Immature natural killer cell (primary cell): ENCODE measurements around the gene UCK1. TPM values are rescaled to one million over a fixed set of nuclear protein-coding genes. Genes with fewer than 3 reads are reported as not detected.
"Not testable (repeated sequence)": the region's sequence is repeated elsewhere in the genome, so short reads cannot be mapped to it uniquely, and the experiment has no call there.

Source experiments
- DNase-seq, 3 donors: peaks; one replicate each; pipeline ENCODE4 v3.0.0; 2022; ENCODE audit warnings: mixed read lengths in 1 of 3
- H3K27ac Mint-ChIP-seq, 6 donors: one replicate each; pipeline ENCODE4 v1.8.0; 2020; ENCODE audit warnings: mixed read lengths in 6 of 6, mild to moderate bottlenecking in 5 of 6, inconsistent platforms in 4 of 6, moderate library complexity in 3 of 6
- H3K27me3 Mint-ChIP-seq, 3 donors: one replicate each; pipeline ENCODE4 v1.8.0; 2020 to 2021; ENCODE audit warnings: low read depth in 3 of 3, mild to moderate bottlenecking in 3 of 3, mixed read lengths in 3 of 3, moderate library complexity in 3 of 3, inconsistent platforms in 1 of 3
- H3K36me3 Mint-ChIP-seq, 3 donors: one replicate each; pipeline ENCODE4 v1.8.0; 2020; ENCODE audit warnings: mixed read lengths in 3 of 3, inconsistent platforms in 2 of 3, mild to moderate bottlenecking in 2 of 3
- H3K4me1 Mint-ChIP-seq, 2 donors: one replicate each; pipeline ENCODE4 v1.8.0; 2020; ENCODE audit warnings: inconsistent platforms in 2 of 2, mild to moderate bottlenecking in 2 of 2, mixed read lengths in 2 of 2, moderate library complexity in 1 of 2
- H3K4me3 Mint-ChIP-seq, 5 donors: one replicate each; pipeline ENCODE4 v1.8.0; 2020; ENCODE audit warnings: mild to moderate bottlenecking in 5 of 5, mixed read lengths in 5 of 5, inconsistent platforms in 3 of 5, moderate library complexity in 3 of 5
- H3K9me3 Mint-ChIP-seq, 6 donors: one replicate each; pipeline ENCODE4 v1.8.0; 2020; ENCODE audit warnings: mild to moderate bottlenecking in 6 of 6, mixed read lengths in 6 of 6, inconsistent platforms in 4 of 6, moderate library complexity in 3 of 6
- polyA plus RNA-seq, 3 donors: library from polyadenylated mRNA; unstranded; fragments of 300-500 nt; fragmentation: Illumina TruSeq; gene quantifications; one replicate each; pipeline ENCODE4 v1.2.3, GENCODE V29; 2021

Gene UCK1
- polyA plus RNA-seq, 3 donors from 2014 or later, result 27.3 to 34.7 (median 33.7) TPM

- no peak for DNase-seq
- H3K27ac Mint-ChIP-seq, result peak overlapping the region in 1 of 6 donors; percentile 43
Measured at GRCh38 chr9:131523451-131524435, 7.3 kb downstream of the UCK1 start.

DNA sequence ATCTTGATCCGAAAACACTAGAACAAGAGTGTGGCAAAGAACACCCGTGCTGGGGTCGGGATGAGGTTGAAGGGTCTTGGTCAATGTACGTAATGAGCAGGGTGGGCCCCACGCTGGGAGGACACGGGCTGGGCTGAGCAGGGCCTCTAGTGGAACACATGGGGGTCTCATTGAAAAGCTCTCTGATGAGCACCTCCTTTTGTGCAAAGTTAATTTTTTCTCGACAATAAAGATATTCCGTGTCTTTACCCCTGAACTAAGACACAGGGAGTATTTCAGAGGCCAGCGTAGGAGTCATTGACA, 8.0 kb downstream of the UCK1 start:
- Mint-ChIP-seq H3K27me3 (peaks cover 0 to 6% (median 4%) of the 10 kb centered on the region in 3 donors), H3K4me3 (no peak overlapping the region), H3K4me1 (peaks cover 0 to under 1% of the 10 kb centered on the region in 2 donors), H3K36me3 (peaks cover 6 to 40% (median 17%) of the 10 kb centered on the region in 3 donors), H3K9me3 (no peaks in the 10 kb centered on the region), H3K27ac (peak overlapping the region in 1 of 6 donors; percentile 22)
- no peak for DNase-seq

More at GRCh38 chr9:131523451-131524435, 7.3 kb downstream of the UCK1 start:
- H3K27me3 Mint-ChIP-seq, result peaks cover 0 to 6% (median 4%) of the 10 kb centered on the region in 3 donors
- H3K36me3 Mint-ChIP-seq, result peaks cover 11 to 38% (median 17%) of the 10 kb centered on the region in 3 donors
- no peak overlapping the region for H3K4me3 Mint-ChIP-seq
- H3K9me3 Mint-ChIP-seq, result no peaks in the 10 kb centered on the region
- H3K4me1 Mint-ChIP-seq, result peaks cover 0 to 4% of the 10 kb centered on the region in 2 donors

GRCh38 chr9:131522257-131523085, 8.6 kb downstream of the UCK1 start:
- DNase-seq, result no peak
- H3K27ac Mint-ChIP-seq, result peak overlapping the region in 1 of 6 donors; percentile 12
- H3K36me3 Mint-ChIP-seq, result peaks cover 8 to 44% (median 23%) of the 10 kb centered on the region in 3 donors
- peaks cover 0 to 7% (median 4%) of the 10 kb centered on the region in 3 donors for H3K27me3 Mint-ChIP-seq
- H3K4me1 Mint-ChIP-seq, result no peaks in the 10 kb centered on the region
- no peaks in the 10 kb centered on the region for H3K9me3 Mint-ChIP-seq
- H3K4me3 Mint-ChIP-seq, result no peak overlapping the region

- Mint-ChIP-seq H3K27ac (peak overlapping the region in 1 of 6 donors; percentile 29), H3K9me3 (no peaks in the 10 kb centered on the region), H3K27me3 (peaks cover 0 to 7% (median 4%) of the 10 kb centered on the region in 3 donors), H3K36me3 (peaks cover 8 to 45% (median 23%) of the 10 kb centered on the region in 3 donors), H3K4me3 (no peak overlapping the region), H3K4me1 (no peaks in the 10 kb centered on the region)
- no peak for DNase-seq
Measured at GRCh38 chr9:131521822-131522221, 9.2 kb downstream of the UCK1 start.

GRCh38 chr9:131521203-131521602, 9.9 kb downstream of the UCK1 start:
- no peak overlapping the region for H3K27ac Mint-ChIP-seq
- no peak for DNase-seq
- H3K9me3 Mint-ChIP-seq, result no peaks in the 10 kb centered on the region
- no peak overlapping the region for H3K4me3 Mint-ChIP-seq
- H3K27me3 Mint-ChIP-seq, result peaks cover 0 to 4% (median 0%) of the 10 kb centered on the region in 3 donors
- H3K4me1 Mint-ChIP-seq, result no peaks in the 10 kb centered on the region
- peaks cover 8 to 39% (median 23%) of the 10 kb centered on the region in 3 donors for H3K36me3 Mint-ChIP-seq

DNA sequence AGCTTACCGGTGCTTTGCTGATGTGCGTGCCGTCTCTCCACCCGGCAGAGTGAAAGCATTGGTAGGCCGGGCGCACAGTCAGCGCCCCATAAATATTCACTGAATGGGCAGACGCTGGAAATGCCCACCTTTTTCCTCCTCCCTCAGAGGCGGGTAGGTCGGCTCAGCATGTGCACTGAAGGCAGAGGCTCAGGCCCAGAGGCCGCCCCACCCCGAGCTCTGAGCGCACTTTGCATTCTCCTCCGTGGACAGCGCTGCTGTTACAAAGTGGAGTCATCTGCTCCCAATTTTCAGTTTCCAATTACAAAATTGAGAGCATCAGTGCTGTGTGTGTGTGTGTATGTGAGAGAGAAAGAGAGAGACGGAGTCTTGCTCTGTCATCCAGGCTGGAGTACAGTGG, 10.6 kb downstream of the UCK1 start:
- H3K4me1 Mint-ChIP-seq, result no peaks in the 10 kb centered on the region
- DNase-seq, result no peak
- no peak overlapping the region for H3K27ac Mint-ChIP-seq
- H3K9me3 Mint-ChIP-seq, result no peaks in the 10 kb centered on the region
- peaks cover 8 to 37% (median 23%) of the 10 kb centered on the region in 3 donors for H3K36me3 Mint-ChIP-seq
- H3K27me3 Mint-ChIP-seq, result peaks cover 0 to 4% (median 0%) of the 10 kb centered on the region in 3 donors
- H3K4me3 Mint-ChIP-seq, result no peak overlapping the region

GRCh38 chr9:131518553-131518952, 12.5 kb downstream of the UCK1 start:
- Mint-ChIP-seq H3K27ac (peak overlapping the region in 1 of 6 donors; percentile 12), H3K4me3 (no peak overlapping the region), H3K4me1 (no peaks in the 10 kb centered on the region), H3K36me3 (peaks cover 8 to 28% (median 23%) of the 10 kb centered on the region in 3 donors), H3K9me3 (no peaks in the 10 kb centered on the region), H3K27me3 (peaks cover 0 to 4% (median 0%) of the 10 kb centered on the region in 3 donors)
- no peak for DNase-seq

DNA sequence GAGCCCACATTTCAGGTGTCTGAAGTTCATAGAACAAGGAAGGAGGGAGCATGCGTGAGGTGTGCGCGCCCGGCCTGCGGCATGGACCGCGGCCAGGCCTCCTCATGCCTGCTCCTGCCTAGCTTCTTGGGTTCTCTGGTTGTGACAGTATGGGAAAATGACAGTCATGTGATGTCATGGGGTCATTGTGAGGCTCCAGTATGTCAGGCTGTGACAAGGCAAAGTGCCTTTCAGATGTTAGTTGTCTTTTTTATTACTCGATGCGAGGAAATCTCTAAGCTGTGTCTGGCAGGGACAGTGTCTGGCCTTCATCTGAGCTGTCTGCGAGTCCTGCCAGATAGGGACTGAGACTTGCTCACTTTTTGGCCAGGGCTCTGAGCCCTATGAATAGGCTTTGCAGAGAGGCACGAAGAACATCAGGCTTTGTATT, 13.3 kb downstream of the UCK1 start:
- H3K4me3 Mint-ChIP-seq, result no peak overlapping the region
- DNase-seq, result no peak
- peaks cover 0 to 4% (median 2%) of the 10 kb centered on the region in 3 donors for H3K27me3 Mint-ChIP-seq
- peaks cover 8 to 30% (median 23%) of the 10 kb centered on the region in 3 donors for H3K36me3 Mint-ChIP-seq
- peaks cover 6 to 7% of the 10 kb centered on the region in 2 donors for H3K4me1 Mint-ChIP-seq
- H3K9me3 Mint-ChIP-seq, result no peaks in the 10 kb centered on the region
- no peak overlapping the region for H3K27ac Mint-ChIP-seq

- H3K36me3 Mint-ChIP-seq, result peaks cover 8 to 38% (median 23%) of the 10 kb centered on the region in 3 donors
- no peak for DNase-seq
- H3K9me3 Mint-ChIP-seq, result no peaks in the 10 kb centered on the region
- no peak overlapping the region for H3K27ac Mint-ChIP-seq
- peaks cover 0 to 4% (median 2%) of the 10 kb centered on the region in 3 donors for H3K27me3 Mint-ChIP-seq
- H3K4me1 Mint-ChIP-seq, result peaks cover 6 to 9% of the 10 kb centered on the region in 2 donors
- no peak overlapping the region for H3K4me3 Mint-ChIP-seq
Measured at GRCh38 chr9:131516930-131517329, 14.1 kb downstream of the UCK1 start.

DNA sequence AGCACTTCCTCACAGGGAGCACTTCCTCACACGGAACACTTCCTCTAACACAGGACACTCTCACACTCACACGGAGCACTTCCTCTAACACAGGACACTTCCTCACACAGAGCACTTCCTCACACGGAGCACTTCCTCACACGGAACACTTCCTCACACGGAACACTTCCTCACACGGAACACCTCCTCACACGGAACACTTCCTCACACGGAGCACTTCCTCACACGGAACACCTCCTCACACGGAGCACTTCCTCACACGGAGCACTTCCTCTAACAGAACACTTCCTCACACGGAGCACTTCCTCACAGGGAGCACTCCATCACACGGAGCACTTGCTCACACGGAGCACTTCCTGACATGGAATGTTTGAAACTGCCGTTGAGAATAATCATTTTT, 15.0 kb downstream of the UCK1 start:
- Mint-ChIP-seq H3K4me3 (no peak overlapping the region), H3K36me3 (peaks cover 8 to 43% (median 19%) of the 10 kb centered on the region in 3 donors), H3K27ac (no peak overlapping the region), H3K4me1 (peaks cover 6 to 9% of the 10 kb centered on the region in 2 donors), H3K27me3 (peaks cover 0 to 3% (median 2%) of the 10 kb centered on the region in 3 donors), H3K9me3 (no peaks in the 10 kb centered on the region)
- no peak for DNase-seq

DNA sequence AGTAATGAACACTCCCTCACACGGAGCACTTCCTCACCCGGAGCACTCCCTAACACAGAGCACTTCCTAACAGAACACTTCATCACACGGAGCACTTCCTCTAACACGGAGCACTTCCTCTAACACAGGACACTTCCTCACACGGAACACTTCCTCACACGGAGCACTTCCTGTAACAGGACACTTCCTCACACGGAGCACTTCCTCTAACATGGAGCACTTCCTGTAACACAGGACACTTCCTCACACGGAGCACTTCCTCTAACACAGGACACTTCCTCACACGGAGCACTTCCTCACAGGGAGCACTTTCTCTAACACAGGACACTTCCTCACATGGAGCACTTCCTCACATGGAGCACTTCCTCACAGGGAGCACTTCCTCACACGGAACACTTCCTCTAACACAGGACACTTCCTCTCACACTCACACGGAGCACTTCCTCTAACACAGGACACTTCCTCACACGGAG, 15.5 kb downstream of the UCK1 start:
- H3K4me1 Mint-ChIP-seq, H3K27me3 Mint-ChIP-seq, H3K9me3 Mint-ChIP-seq, H3K4me3 Mint-ChIP-seq, DNase-seq, H3K27ac Mint-ChIP-seq: not testable (repeated sequence)
- peaks cover 8 to 48% (median 21%) of the 10 kb centered on the region in 3 donors for H3K36me3 Mint-ChIP-seq

- H3K36me3 Mint-ChIP-seq, result peaks cover 12 to 46% (median 17%) of the 10 kb centered on the region in 3 donors
- H3K27me3 Mint-ChIP-seq, result peaks cover 0 to 3% (median 2%) of the 10 kb centered on the region in 3 donors
- H3K9me3 Mint-ChIP-seq, result no peaks in the 10 kb centered on the region
- H3K27ac Mint-ChIP-seq, result peak overlapping the region in 1 of 6 donors; percentile 21
- DNase-seq, result peak; percentile 19 to 45 (median 24)
- peak overlapping the region in 1 of 5 donors; percentile 27 for H3K4me3 Mint-ChIP-seq
- peaks cover 6 to 9% of the 10 kb centered on the region in 2 donors for H3K4me1 Mint-ChIP-seq
Measured at GRCh38 chr9:131513177-131513576, 17.9 kb downstream of the UCK1 start.

DNA sequence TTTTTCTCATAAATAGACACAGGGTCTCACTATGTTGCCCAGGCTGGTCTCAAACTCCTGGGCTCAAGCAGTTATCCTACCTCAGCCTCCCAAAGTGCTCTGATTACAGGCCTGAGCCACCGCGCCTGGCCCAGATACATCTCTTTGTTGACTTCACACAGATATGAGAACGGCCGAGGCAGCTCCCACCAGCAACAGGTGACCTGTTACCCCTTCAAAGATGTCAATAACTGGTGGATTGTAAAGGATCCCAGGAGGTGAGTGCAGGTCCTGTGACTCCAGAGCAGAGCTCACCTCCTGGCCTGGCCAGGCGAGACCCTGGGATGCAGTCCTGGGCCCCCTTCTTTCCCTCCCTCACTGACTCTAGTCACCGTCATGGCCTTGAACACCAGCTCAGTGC, 19.2 kb downstream of the UCK1 start:
- Mint-ChIP-seq H3K4me3 (no peak overlapping the region), H3K27ac (no peak overlapping the region), H3K36me3 (peaks cover 8 to 38% (median 11%) of the 10 kb centered on the region in 3 donors), H3K27me3 (peaks cover 0 to 2% (median 0%) of the 10 kb centered on the region in 3 donors), H3K4me1 (peaks cover 6 to 9% of the 10 kb centered on the region in 2 donors), H3K9me3 (no peaks in the 10 kb centered on the region)
- DNase-seq, result no peak
